ENCODE results near the gene PTGIR.

The PTGIR gene

GRCh38 chr19:46578450-46578849 is 46.4 kb downstream of the PTGIR start:
- in situ Hi-C loops (cut with HindIII; ENCODE audit: low pct_ligation_motif_present, low pct_unique_long_range_greater_than_20kb, low sequenced_read_pairs): no loop called here
- no peak for DNase-seq

GRCh38 chr19:46574533-46574932 is 50.4 kb downstream of the PTGIR start:
- DNase-seq: no peak
- in situ Hi-C loops (cut with HindIII; ENCODE audit: low pct_ligation_motif_present, low pct_unique_long_range_greater_than_20kb, low sequenced_read_pairs): no loop called here

- no peak for DNase-seq
- in situ Hi-C loops (cut with HindIII; ENCODE audit: low pct_ligation_motif_present, low pct_unique_long_range_greater_than_20kb, low sequenced_read_pairs): no loop called here
Measured at GRCh38 chr19:46573679-46574498, 51.0 kb downstream of the PTGIR start.

GRCh38 chr19:46571495-46571894 is 53.4 kb downstream of the PTGIR start:
- DNase-seq: peak; percentile 56
- in situ Hi-C loops (cut with HindIII; ENCODE audit: low pct_ligation_motif_present, low pct_unique_long_range_greater_than_20kb, low sequenced_read_pairs): no loop called here
